AG08396 (cell line): Measurements from ENCODE around the gene TTC23.
A peak's percentile ranks its signal among the peaks of the same experiment; 100 is the strongest.

Source experiments
- DNase-seq: peaks from one replicate; pipeline ENCODE4 v3.0.0; 2012; ENCODE audit warnings: low spot score, mixed read lengths

TTC23 gene

DNA sequence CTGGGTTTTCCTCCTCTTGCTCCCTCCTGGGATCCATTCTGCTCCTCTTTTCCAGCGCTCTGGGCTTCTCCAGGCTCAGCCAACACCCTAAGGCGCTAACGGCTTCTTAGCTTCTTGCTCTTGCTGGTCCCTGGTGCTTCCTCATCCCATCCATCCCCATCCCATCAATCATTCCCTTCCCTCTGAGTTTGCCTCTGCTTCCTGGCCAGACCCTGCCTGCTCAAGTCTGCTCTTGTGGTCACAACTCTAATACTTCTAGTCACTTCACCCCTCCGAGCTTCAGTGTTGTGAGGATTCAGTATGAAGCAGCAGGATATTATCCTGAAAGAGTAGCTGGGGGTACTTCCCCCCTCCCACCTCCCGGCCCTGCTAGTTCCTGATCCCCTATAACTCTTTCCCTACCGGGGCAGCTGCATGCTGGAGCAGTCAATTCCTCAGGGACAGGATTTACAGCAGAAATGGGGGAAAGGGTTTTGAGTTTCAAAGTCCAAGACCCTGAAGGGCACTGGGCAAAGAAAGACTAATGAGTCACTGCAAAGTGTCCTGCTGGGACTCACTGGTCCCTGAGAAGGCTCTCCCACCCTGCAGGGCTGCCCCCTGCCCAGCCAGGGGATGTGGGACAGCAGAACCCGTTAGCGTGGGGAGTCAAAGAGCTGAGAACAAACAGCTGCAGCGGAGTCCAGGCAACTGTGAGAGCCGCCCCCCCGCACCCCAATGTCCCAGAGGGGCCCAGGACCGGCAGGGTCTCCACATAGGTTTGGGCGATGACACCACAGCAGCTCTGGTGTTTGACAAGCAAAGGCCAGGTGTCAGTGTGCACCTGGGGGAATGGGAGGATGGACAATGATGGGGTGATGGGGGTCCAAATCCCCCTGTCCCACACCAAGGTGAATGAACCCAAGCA, 146.8 kb downstream of the TTC23 start:
- DNase-seq: no peak

DNA sequence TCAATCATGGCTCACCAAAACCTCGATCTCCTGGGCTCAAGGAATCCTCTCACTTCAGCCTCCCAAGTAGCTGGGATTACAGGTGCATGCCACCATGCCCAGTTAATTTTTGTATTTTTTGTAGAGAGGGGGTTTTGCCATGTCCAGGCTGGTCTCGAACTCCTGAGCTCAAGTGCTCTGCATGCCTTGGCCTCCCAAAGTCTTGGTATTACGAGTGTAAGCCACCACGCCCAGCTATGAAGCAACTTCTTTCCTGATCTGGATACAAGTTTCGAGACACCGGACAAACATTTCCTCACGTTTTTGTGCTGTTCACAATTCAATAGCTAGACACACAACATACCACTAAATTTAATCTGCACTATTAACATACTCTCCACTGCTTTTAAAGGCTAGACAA, 147.9 kb downstream of the TTC23 start:
- no peak for DNase-seq

DNA sequence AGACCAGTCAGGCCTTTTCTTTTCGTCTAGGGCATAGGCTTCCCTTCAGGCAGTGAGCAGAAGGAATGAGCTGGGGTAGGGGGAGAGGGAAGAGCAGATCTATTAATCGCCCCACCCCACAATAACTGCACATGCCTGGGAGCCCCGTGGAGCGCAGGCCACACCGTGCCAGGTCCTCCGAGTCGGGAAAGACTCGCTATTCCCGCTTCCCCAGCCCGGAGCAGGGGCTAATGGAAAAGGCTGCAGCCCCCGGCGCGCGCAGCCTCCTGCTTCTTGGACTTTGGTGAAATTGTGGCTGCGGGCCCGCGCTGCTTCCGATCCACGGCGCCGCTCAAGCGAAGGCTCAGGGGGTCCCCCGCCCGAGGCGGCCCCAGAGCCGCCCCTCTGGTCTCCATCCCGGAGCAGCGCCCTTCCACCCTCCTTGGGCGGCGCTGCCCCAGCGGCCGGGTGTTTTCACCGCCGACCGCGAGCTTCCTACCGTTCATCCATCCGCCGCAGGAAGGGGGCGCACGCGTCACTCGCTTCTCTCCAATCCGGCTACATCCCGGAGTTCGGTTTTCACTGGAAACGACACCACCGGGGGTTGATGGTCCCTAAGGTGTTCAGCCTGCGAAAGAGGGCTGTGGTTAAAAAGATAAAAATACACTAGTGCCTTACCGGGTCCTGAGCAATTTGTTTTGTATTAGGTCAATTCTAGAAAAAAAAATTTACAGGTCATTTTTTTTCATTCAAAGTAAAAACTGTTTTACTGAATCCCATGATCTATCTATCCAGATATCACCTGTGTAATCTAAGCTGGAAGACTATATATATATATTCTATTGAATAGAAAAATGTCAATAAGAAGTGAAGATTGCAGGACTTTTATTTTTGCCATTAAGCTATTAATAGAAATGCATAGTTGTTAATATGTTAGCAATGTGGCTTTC, 148.9 kb downstream of the TTC23 start:
- peak; percentile 88 for DNase-seq

DNA sequence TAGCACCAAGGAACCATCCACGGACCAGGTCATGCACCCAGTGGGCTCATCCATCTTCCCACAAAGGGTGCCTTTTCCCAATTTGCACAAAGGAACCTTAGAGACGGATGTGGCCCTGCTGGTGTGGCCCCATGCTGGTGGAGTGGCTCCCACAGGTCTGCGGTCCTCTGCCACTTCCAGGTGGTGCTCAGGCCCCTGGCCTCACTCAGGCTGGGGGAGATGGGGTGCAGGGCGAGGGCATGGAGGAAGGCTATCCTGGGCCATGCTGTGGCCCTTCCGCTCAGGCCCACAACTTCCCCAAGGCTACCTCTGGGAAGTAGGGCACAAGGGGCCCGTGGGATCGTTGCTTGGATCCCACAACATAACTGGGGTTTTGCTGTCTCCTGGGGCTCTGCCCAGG, 149.7 kb downstream of the TTC23 start:
- no peak for DNase-seq

DNA sequence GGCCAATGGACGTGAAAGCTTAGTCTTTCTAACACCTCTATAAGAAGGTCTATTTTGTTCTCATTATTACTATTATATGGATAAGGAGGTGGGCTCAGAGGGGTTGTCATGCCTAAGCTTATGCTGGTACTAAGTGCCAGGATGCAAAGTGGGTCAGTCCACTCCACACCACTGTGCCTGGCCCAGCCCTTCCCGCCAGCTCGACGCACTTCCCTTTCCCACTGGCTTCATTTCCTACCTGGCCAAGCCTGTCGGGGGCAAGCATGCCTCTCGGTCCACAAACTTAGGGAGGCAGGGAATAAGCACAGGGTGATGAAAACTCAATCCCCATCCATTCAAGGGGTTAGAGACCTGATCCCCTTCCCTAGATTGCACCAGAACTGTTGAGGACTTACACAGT, 150.4 kb downstream of the TTC23 start:
- DNase-seq: no peak

DNA sequence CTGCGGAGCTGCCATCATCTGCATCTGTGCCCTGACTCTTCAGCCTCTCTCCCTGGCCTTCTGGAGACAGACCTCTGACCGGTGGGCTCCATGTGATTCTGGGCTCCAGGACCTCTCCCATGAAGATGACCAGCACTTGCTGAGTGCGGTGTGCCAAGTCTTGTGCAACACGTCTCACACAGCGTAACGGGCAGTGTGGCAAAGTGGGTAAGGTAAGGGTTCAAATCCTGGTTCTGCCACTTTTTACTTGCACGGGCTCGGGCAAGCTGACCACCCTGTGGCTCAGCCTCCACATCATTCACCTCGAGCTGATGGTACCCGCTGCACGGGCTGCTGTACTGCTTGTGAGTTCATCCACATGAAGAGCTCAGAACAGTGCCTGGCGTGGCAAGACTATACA, 151.0 kb downstream of the TTC23 start:
- DNase-seq: no peak

DNA sequence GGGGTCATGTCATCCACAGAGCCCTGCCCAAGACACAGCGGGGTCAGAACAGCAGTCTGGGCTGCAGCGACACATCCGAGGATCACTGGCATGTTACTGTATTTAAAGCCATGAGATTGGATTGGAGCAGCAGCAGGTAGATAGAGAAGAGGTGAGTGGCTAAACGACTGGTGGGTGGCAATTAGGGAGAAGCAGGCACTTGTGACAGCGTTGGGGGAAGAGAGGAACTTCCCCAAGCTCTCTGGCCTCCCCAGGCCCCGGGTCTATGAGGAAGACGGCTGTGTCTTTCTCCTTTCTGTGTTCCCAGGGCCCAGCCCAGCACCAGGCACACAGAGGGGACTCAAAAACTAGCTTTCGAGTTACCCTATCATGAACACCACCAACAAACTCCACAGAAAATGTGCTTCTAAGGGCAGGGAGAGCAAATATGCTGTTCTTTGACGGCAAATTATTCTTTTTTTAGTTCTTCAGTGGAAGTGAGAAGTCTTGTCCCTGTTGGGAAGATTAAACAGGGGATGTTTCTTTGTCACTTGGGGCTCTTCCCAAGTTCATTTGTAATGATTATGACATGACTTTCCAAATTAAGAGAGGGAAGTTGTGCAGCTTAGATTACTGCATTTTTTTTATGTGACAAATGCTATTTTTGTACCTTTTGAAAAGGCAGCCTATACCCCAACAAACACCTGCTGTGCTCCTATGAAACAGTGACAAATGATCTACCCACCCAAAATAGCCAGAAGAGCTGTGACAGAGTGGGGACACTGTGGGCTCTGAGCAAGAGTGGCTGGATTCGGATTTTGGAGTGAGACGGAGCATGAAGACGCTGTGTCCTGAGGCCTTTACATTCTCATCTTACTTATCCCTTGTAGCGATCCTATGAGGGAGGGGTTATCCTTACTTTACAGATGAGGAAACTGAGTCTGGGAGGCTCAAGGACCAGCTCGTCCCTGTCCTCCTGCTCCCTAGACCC, 151.7 kb downstream of the TTC23 start:
- DNase-seq: no peak

DNA sequence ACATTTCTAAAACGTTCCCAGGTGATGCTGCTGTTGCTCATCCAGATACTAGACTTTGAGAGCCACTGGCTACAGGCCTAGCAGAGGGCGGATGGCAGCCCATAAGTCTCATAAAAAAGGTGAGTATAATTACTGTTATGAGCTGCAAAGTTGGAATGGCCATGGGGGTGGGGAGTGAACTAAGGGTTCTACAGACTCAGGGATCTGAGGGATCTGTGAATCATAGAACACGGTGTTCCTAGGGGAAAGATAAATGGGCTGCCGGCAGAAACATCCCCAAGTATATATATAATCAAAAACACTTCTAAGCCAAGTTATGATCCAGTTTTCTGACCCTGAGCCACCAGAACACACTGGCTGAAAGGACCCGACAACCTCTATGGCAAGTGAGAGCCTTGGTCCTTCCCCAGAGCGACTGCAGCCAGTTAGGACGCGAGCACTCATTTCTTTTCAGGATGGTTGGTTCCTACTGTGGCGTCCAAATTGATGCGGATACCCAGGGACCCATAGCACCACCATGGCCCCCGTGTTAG, 152.4 kb downstream of the TTC23 start:
- DNase-seq: no peak

DNA sequence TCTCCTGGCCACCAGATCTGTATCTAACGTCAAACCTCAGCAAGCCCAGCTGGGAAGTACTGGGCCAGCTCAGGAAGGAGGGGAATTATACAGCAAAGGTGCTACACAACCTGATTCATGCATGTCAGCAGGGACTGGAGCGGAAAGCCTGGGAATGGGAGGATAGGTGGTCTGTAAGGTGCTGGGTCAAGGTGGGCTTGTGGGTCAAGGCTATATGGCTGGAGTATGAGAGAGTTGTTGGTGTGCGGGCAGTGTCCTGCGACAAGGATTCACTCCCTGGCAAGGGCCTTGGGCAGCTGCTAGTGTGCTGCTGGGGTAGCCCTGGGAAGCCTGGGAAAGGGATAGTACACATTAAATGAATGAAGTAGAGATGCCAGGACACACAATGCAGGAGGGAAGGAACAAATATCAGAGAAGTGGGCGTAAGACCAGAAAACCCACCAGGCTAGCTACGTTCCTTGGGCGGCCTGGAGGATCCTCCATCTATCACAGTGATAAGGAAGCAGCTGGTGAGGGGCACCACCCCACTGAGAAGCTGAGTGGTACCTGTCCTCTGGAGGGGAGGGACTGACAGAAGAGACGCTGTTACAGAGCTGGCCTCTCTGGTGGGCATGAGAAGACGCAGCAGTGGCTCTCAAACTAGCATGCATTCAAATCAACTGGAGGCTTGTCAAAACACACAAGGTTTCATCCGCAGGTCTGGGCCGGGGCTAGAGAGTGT, 153.0 kb downstream of the TTC23 start:
- no peak for DNase-seq

DNA sequence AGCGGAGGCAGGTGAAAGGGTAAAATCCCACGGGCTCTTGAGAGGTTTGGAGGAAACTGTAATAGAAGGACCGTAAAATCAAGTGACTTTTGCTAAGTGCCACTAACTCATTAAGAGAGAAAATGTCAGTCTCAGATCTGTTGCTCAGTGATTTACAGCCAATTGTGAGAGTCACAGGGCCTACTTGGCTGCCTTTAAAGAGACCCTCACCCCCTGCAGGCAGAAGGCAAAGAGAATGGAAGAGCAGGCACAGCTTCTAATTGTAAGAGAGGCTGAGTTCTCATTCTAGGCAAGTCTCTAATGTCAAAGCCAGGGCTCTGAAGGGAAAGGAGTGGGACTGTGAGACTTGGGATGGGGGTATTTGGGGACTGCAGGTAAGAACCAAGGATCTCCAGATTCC, 153.8 kb downstream of the TTC23 start:
- DNase-seq: no peak

DNA sequence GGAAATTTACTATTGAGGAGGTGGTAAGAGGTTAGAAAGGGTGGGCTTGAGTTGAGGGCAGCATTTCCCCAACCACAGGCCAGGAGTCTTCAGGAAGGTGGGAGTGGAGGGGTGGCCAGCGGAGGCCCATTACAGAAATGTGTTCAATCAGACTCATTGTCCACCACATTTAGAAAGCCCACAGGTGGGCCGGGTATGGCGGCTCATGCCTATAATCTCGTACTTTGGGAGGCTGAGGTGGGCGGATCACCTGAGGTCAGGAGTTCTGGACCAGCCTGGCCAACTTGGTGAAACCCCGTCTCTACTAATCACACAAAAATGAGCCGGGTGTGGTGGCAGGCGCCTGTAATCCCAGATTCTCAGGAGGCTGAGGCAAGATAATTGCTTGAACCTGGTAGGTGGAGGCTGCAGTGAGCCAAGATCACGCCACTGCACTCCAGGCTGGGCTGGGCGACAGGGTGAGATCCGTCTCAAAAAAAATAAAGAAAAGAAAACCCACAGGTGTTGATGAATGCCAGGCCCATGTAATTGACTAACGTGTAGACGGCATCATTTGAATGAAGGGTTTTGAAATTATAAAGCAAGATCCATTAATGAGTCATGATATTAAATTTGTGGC, 156.7 kb downstream of the TTC23 start:
- DNase-seq: no peak

DNA sequence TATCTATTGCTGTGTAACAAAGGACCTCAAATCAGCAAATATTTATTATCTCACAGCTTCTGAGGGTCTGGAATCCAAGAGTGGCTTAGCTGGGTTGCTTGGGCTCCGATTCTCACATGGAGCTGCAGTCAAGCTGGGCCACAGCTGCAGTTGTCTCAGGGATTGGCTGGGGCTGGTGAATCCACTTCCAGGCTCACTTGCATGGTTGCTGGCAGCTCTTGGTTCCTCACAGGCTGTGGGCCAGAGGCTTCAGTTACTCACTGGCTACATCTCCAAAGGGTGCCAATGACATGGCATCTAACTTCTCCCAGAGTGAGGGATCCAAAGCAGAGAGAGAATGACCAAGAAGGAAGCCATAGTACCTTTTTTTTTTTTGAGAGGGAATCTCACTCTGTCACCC, 158.4 kb downstream of the TTC23 start:
- no peak for DNase-seq

DNA sequence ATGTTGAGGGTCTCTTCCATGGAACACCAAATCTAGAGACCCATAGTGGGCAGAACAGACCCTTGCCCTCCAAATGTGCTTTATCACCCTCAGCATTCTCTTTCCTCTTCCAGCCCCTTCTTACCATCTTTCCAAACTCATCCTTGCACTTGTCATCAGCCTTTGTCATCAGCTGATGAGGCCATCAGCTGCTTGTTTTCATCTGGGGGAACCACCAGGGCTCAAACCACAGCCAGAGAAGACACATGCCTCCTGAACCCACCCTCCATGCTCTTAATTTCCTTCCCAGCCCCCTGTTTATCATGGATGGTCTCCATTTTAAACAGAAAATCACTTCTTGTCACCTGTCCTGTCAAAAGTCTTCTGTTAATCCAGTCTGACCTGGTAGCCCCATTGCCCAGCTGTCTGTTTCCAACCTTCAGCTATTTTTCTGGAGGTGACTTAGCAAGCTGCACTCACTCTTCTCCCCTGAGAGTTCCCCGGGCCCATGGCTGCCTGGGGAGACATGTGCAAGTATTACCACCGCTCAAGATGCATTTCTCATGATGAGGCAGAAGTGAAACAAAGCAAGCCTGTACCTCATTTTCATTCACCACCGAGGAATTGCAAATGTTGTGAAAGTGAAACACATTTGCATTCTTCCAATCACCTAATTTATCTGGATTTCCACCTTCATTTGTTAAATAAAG, 159.2 kb downstream of the TTC23 start:
- no peak for DNase-seq

DNA sequence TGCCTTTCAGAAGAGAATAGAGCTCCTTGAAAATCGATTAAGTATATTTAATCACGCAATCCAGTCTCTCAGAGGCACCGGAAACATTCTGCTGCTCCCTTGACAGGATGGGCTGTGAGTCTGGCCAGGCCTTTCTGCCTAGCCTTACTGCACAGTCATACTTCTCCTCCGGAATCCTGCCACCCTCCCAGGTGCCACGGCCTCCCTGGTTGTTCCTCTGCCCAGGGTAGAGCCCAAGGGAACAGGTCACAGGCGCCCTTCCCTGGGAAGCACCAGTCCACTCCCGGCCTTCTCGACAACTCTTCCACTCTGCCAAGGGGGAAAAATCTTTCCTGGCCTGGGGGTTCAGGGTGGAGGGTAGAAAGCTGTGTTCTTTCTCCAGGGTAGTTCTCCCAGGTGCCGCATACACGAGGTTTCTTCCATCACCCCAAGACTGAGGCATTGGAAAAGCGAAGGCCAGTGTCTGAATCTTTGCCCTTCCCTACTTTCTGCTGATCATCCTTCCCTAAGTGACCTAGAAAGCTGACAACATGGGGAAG, 161.9 kb downstream of the TTC23 start:
- no peak for DNase-seq

DNA sequence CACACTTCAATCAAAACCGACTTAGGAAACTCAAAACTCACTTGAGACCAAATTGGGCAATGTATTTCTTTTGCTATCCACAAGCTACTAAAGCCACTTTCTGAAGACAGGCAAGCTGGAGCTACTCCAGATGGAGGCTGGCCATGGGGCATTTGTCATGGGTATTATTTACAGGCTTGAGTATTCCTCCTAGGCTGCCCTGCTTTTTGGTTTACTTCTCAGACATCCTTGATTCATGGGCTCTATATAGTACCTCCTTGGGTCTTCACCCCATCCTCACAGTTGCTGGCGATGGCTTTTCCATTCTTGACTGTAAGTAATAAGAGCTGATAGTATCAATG, 163.1 kb downstream of the TTC23 start:
- no peak for DNase-seq
